Upper lobe of left lung (tissue), 6 donors: ENCODE measurements around the gene GASK1A. TPM values are rescaled to one million over a fixed set of nuclear protein-coding genes. Genes with fewer than 3 reads are reported as not detected.

Source experiments
- ATAC-seq, 2 donors: fragments of 200-7000 bp; cut with Tn5 transposase; one replicate each; pipeline ENCODE4 v1.9.1; 2022; ENCODE audit warnings: mild to moderate bottlenecking in 2 of 2, moderate library complexity in 2 of 2; ENCODE audit not compliant: low FRiP score in 2 of 2
- DNase-seq, 2 donors: peaks; one replicate each; pipeline ENCODE4 v3.0.0-alpha.2; 2019 to 2020
- H3K27ac ChIP-seq, 4 donors: fragments of 200-600 bp; sonication (generic); one replicate each; pipeline ENCODE4 v1.5.1; 2016 to 2019
- H3K27me3 ChIP-seq, 4 donors: fragments of 200-600 bp; sonication (generic); one replicate each; pipeline ENCODE4 v1.5.1; 2017 to 2019
- H3K36me3 ChIP-seq, 4 donors: fragments of 200-600 bp; sonication (generic); one replicate each; pipeline ENCODE4 v1.5.1; 2016 to 2019
- H3K4me1 ChIP-seq, 4 donors: fragments of 200-600 bp; sonication (generic); one replicate each; pipeline ENCODE4 v1.5.1; 2018 to 2019
- H3K4me3 ChIP-seq, 4 donors: fragments of 200-600 bp; sonication (generic); one replicate each; pipeline ENCODE4 v1.5.1; 2017 to 2019; ENCODE audit warnings: mild to moderate bottlenecking in 2 of 4, moderate library complexity in 1 of 4
- H3K9me3 ChIP-seq, 4 donors: fragments of 200-600 bp; sonication (generic); one replicate each; pipeline ENCODE4 v1.5.1; 2018 to 2019
- CTCF ChIP-seq, 6 experiments: fragments of 450-650 bp in 4 of 6; fragments of 200-600 bp in 2 of 6; sonication (generic) in 2 of 6; IDR thresholded peaks; one replicate each; pipeline ENCODE4 v1.5.1; 2016 to 2019; ENCODE audit warnings: antibody characterized with exemption in 6 of 6
- EP300 ChIP-seq, 4 donors: sonication (generic); formaldehyde crosslinking; IDR thresholded peaks; one replicate each; pipeline ENCODE4 v1.5.1; 2017; ENCODE audit warnings: antibody characterized with exemption in 4 of 4, control low read depth in 2 of 4
- POLR2A ChIP-seq, 4 donors: fragments of 450-650 bp; IDR thresholded peaks; one replicate each; pipeline ENCODE4 v1.5.1; 2016 to 2017; ENCODE audit warnings: antibody characterized with exemption in 4 of 4, mild to moderate bottlenecking in 2 of 4
- POLR2AphosphoS5 ChIP-seq, 2 donors: sonication (generic); formaldehyde crosslinking; IDR thresholded peaks; one replicate each; pipeline ENCODE4 v1.5.1; 2017; ENCODE audit warnings: antibody characterized with exemption in 2 of 2
- WGBS, 2 donors: methylation state at CpG; one replicate each; pipeline ENCODE4 v1.1.5; 2017 to 2018; 5-methylcytosine and 5-hydroxymethylcytosine counted together
- total RNA-seq, 6 donors: library from RNA; depleted of rRNA in 4 of 6; stranded (reverse); fragments of >200 nt in 4 of 6; gene quantifications; one replicate each; pipeline versions ENCODE4 v1.1.0 to v1.2.1, GENCODE V29; 2016 to 2021
- donor health status: DM: no; HTN: no; CAD: no; lungs with moderate emphysema.
- donor health status: DM: no; HTN: yes; CAD: no; lungs with severe emphysema.

The GASK1A gene
- total RNA-seq, 6 donors from 2014 or later = 2.5 to 9.4 (median 7.7) TPM

- no peak overlapping the region for H3K27ac ChIP-seq
- H3K27me3 ChIP-seq = no peaks in the 10 kb centered on the region
- no peak for TF ChIP-seq EP300 (IDR thresholded peaks at IDR 0.05)
- no peak for TF ChIP-seq CTCF (IDR thresholded peaks at IDR 0.05)
- no peak for TF ChIP-seq POLR2A (IDR thresholded peaks at IDR 0.05)
- TF ChIP-seq POLR2AphosphoS5 (IDR thresholded peaks at IDR 0.05) = no peak
- no peaks in the 10 kb centered on the region for H3K36me3 ChIP-seq
- peaks cover 0 to 5% (median 2%) of the 10 kb centered on the region in 4 donors for H3K4me1 ChIP-seq
- ATAC-seq = no peak
- no peaks in the 10 kb centered on the region for H3K9me3 ChIP-seq
- H3K4me3 ChIP-seq = no peak overlapping the region
- no peak for DNase-seq
- 79 to 99% methylated on average over 2 to 5 of the region's 5 CpGs for WGBS, 2 donors
Measured at GRCh38 chr3:43087249-43087776, 108.2 kb downstream of the GASK1A start.

GRCh38 chr3:43089081-43089480 lies 110.0 kb downstream of the GASK1A start:
- no peaks in the 10 kb centered on the region for H3K27me3 ChIP-seq

GRCh38 chr3:43090238-43090637 lies 111.1 kb downstream of the GASK1A start:
- ATAC-seq (no peak), DNase-seq (no peak)
- 97 to 99% methylated on average over 3 of the region's 3 CpGs for WGBS, 2 donors
- H3K27ac ChIP-seq = no peak overlapping the region
- no peak overlapping the region for H3K4me3 ChIP-seq
- TF ChIP-seq EP300 (IDR thresholded peaks at IDR 0.05) = no peak
- no peak for TF ChIP-seq CTCF (IDR thresholded peaks at IDR 0.05)
- TF ChIP-seq POLR2AphosphoS5 (IDR thresholded peaks at IDR 0.05) = no peak
- no peak for TF ChIP-seq POLR2A (IDR thresholded peaks at IDR 0.05)
- H3K27me3 ChIP-seq = no peaks in the 10 kb centered on the region
- H3K9me3 ChIP-seq = no peaks in the 10 kb centered on the region
- H3K36me3 ChIP-seq = no peaks in the 10 kb centered on the region
- peaks cover 0 to 5% (median 2%) of the 10 kb centered on the region in 4 donors for H3K4me1 ChIP-seq

More at GRCh38 chr3:43089081-43089480, 110.0 kb downstream of the GASK1A start:
- no peak for ATAC-seq
- TF ChIP-seq EP300 (IDR thresholded peaks at IDR 0.05) (no peak), POLR2AphosphoS5 (IDR thresholded peaks at IDR 0.05) (no peak), POLR2A (IDR thresholded peaks at IDR 0.05) (no peak), CTCF (IDR thresholded peaks at IDR 0.05) (no peak)
- H3K4me3 ChIP-seq = no peak overlapping the region
- H3K36me3 ChIP-seq = no peaks in the 10 kb centered on the region
- H3K4me1 ChIP-seq = peaks cover 0 to 5% (median 2%) of the 10 kb centered on the region in 4 donors
- no peaks in the 10 kb centered on the region for H3K9me3 ChIP-seq
- H3K27ac ChIP-seq = no peak overlapping the region
- DNase-seq = no peak
- 90 to 93% methylated on average over 4 of the region's 4 CpGs for WGBS, 2 donors

DNA sequence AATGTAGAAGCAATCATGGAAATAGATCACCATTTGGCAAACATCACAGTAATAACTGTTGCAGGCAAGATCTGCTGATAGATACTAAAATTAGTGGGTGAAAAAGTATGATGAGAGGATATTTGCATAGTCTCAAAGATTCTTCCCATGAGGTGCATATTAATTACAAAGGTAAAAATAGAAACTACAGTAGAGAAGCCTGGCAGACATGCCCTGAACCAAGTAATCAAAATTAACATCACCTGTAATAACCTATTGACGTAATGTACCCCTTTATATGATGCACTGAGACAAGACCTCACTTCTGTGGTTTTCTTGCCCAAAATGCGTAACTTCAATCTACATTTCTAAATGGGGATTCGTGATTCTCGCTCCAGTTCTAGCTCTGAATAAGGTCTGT lies 112.4 kb downstream of the GASK1A start:
- no peaks in the 10 kb centered on the region for H3K36me3 ChIP-seq
- no peak for DNase-seq
- TF ChIP-seq POLR2A (IDR thresholded peaks at IDR 0.05) (no peak), POLR2AphosphoS5 (IDR thresholded peaks at IDR 0.05) (no peak), EP300 (IDR thresholded peaks at IDR 0.05) (no peak), CTCF (IDR thresholded peaks at IDR 0.05) (no peak)
- 92 to 99% methylated on average over 4 of the region's 4 CpGs for WGBS, 2 donors
- no peak overlapping the region for H3K27ac ChIP-seq
- H3K27me3 ChIP-seq = no peaks in the 10 kb centered on the region
- H3K9me3 ChIP-seq = no peaks in the 10 kb centered on the region
- H3K4me3 ChIP-seq = no peak overlapping the region
- ATAC-seq = no peak
- H3K4me1 ChIP-seq = peaks cover 0 to 5% (median 2%) of the 10 kb centered on the region in 4 donors

DNA sequence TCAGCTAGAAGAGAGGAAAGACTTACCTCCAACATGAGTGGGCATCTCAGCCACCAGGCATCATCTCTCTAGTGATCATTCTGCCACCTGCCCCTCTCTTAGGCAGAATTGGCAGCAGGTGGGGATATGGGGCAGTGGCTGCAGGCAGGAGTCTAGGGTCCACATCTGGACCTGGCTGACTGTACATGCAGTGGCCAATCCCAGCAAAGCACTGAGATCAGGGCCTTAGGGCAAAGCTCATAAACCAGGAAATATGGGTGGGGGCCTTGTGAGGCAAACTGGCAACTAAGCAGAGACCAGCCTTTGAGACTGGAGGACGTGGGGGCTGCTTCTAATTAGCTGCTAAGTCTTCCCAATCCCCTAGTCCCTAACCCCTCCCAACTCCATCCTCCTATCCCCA lies 113.9 kb downstream of the GASK1A start:
- DNase-seq = no peak
- Histone ChIP-seq H3K27me3 (no peaks in the 10 kb centered on the region), H3K27ac (no peak overlapping the region), H3K36me3 (no peaks in the 10 kb centered on the region), H3K4me1 (peaks cover 0 to 5% (median 2%) of the 10 kb centered on the region in 4 donors), H3K4me3 (no peak overlapping the region), H3K9me3 (no peaks in the 10 kb centered on the region)
- TF ChIP-seq POLR2A (IDR thresholded peaks at IDR 0.05) (no peak), EP300 (IDR thresholded peaks at IDR 0.05) (no peak), POLR2AphosphoS5 (IDR thresholded peaks at IDR 0.05) (no peak), CTCF (IDR thresholded peaks at IDR 0.05) (no peak)
- no peak for ATAC-seq
- 60 to 75% methylated on average over 1 of the region's 1 CpG for WGBS, 2 donors
